Measurements from ENCODE around the gene MCTP1.

MCTP1 gene

DNA sequence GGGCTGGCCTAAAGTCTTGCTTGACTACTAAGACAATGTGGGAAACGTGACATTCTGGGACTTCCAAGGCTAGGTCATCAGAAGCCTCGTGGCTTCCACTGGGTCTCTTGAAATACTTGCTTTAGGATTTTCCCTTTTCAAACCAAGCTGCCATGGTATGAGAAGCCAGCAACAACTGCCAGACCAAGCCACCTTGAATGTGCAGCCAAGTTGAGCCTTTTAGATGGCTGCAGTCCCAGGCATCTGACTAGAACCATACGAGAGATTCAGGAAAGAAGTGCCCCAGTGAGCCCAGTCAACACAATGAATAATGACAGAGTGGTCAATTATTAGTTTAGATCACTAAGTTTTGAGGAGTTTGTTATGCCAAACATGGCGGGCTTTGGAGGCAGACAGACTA, 523.1 kb downstream of the MCTP1 start:
- no peak for DNase-seq (ENCODE audit: low read depth in 2 of 2)

DNA sequence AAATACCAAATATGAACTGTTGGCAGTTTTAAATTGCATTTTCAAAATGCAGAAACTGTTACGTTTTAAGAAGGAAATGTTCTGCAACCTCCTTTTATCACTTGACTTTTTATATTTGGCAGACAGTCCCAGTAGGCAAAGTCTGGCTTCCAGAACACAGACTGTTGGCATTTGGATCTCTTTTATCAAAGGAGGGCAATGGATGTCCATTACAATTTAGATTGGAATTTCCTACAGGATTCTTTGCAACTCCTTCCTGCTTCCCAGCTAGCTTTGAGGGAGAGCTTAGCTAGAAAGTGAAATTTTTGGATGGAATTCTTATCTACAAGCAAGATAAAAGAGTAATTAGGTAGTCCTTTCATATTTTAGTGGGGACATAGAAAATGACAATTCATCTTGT, 523.8 kb downstream of the MCTP1 start:
- no peak for DNase-seq (ENCODE audit: low read depth in 2 of 2)

GRCh38 chr5:94759961-94760360, 524.9 kb downstream of the MCTP1 start:
- no peak for DNase-seq (ENCODE audit: low read depth in 2 of 2)

DNA sequence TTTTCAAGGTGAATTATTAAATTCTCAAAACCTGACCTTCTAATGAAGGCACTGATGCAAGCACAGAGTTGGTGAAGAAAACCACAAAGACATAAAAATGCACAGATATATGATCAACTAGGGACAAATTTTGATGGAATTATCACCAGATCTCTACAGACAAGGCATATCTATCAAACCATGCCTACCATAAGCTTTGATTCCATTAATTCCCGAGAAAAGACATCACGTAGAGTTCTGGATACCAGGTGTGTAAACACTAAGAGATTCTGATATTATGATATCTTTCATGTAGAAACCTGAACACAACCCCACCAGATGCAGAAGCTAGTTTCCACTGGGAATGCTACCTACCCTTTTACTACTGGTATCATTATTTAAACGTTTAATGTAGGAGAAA, 525.9 kb downstream of the MCTP1 start:
- DNase-seq (ENCODE audit: low read depth in 2 of 2) = no peak

DNA sequence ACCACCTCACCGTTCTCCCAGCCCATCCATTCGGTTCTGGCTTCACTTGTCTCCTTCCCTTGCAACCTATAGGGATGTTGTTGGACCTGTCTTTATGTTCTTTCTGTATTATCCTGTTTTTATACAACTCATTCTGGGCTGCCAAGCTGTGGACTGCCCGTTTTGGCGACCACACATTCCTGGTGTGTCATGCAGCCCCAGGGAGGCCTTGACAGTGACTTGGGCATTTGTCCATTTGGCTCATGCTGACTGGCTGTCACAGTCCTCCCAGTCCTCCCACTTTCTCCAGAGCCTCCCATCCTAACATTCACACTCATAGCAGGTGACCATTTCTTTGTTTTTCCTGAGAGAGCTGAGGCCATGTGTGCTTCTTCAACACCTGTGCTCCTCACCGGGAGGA, 530.1 kb downstream of the MCTP1 start:
- DNase-seq (ENCODE audit: low read depth in 2 of 2) = no peak

DNA sequence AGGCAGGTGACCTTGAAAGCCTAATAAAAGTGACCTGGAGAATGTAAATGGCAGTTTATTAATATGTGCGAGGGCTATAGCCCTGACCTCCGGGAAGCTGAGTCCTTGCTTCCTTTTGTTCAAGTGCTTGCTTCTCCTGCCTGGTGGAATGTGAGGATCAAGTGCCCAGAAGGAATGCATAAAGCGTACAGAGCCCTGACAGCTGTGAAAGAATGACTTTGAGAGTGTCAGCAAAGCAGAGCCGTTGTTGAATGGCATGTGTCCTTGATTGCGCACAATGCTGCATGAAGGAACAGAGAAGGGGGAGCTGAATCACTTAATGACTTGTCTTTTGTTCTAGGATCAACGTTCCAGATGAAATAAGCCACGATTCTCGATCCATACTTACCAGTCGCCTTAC, 533.4 kb downstream of the MCTP1 start:
- no peak for DNase-seq (ENCODE audit: low read depth in 2 of 2)

- DNase-seq (ENCODE audit: low read depth in 2 of 2) = no peak
These were observed 534.2 kb downstream of the MCTP1 start for GRCh38 chr5:94750681-94751080.

GRCh38 chr5:94749042-94749441, 535.9 kb downstream of the MCTP1 start:
- DNase-seq (ENCODE audit: low read depth in 2 of 2) = no peak

DNA sequence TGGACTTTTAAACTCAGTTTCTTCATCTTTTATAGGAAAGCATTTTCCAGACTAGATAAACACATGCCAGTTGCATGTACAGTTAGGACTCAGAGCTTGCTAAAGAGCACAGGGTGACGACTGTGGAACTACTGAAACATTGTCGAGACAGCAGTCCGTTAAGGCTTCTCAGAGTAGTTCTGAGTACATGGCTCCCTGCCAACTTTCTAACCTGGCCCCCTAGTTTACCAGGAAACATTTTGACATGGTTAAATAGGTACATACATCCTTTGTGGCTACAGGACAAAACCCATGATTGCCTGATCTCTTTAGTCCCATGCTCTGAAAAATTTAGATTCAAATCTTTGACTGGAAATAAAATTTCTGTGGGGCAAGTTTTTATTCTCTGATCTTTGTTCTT, 536.7 kb downstream of the MCTP1 start:
- no peak for DNase-seq (ENCODE audit: low read depth in 2 of 2)

DNA sequence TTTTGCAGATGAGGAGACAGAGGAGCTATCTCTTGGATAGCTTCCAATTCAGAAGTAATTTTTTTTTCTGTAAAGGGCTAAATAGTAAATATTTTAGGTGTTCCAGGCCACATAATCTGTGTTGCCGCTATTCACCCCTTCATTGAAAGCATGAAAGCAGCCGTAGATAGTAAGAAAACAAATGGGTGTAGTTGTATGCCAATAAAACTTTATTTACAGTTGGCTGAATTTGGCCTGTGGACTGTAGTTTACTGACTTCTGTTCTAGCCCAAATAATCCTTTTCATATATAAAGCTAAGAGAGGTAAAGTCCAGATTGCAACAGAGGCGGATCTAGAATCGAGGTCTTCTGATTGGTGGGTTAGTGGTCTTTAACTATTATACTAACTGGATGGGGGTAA, 537.5 kb downstream of the MCTP1 start:
- DNase-seq (ENCODE audit: low read depth in 2 of 2) = no peak

DNA sequence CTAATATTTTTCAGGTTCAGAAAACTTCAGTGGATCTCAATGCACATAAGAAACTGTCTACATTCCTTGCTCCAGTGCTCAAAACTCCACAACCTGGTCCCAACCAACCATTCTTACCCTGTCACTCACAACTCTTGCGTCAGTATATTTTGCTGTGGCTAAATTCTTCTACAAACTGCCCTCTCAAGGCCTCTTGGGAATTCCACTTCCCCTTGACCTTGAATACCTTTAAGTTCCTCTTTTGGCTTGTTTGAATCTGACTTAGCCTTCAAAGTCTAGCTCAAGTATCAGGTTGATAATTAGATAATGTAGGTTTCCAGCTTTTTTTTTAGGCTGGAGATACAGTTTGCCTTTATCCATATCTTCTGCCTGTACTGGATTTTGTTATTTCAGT, 538.2 kb downstream of the MCTP1 start:
- DNase-seq (ENCODE audit: low read depth in 2 of 2) = no peak

GRCh38 chr5:94745786-94746730, 538.8 kb downstream of the MCTP1 start:
- no peak for DNase-seq (ENCODE audit: low read depth in 2 of 2)

DNA sequence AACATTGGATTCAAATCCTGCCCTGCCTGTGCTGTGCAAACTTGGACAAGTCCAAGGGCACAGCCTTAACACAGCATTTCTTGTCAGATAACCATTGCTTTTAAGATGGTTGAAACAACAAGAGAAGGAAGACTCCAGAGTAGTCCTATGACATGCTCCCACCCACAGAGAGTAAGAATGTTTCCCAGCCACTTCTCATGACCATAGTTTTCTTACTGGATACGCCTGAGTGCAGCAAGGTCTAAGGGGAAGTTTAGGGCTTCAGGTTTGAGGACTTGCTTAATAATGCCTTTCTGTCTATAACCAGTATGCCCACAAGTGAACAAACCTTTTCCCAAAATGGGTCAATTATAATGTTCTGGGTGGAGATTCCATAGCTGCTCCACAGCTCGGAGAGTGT, 540.0 kb downstream of the MCTP1 start:
- no peak for DNase-seq (ENCODE audit: low read depth in 2 of 2)

- DNase-seq (ENCODE audit: low read depth in 2 of 2) = no peak
These were observed 542.0 kb downstream of the MCTP1 start for GRCh38 chr5:94742852-94743251.

DNA sequence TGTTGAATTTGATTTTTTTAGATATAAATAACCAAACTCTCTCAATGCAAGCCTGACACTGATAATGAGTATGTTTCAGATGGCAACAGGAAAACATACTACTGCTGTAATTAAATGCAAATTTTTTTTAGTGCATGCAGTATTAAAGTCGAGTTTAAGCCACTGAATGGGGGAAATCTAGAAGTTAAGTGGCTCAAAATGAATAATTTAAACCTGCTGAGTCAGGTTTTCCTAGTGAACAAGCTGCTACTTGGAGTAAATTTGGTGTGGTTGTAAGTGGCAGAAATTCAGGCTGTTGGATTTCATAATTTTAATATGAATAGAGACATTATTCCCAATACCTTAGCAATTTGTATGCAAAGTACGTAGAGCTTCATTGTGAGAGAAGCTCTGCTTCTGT, 544.6 kb downstream of the MCTP1 start:
- DNase-seq (ENCODE audit: low read depth in 2 of 2) = no peak

DNA sequence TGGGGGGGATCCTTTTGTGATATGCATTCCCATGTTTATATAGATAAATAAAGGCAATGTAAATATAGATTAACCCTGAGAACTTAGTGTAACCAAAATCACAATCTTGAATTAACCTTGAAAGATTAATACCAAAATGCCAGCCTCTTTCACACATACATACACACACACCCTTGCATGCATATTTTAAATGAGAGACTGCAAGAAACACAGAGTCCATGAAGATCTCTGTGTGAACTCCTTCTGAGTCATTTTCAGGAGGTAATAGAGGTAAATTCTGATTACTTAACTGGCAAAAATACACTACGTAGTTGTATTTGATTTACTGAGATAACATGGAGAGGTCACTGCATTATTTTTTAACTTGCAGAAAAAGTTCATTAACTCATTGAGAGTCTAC, 548.4 kb downstream of the MCTP1 start:
- no peak for DNase-seq (ENCODE audit: low read depth in 2 of 2)

DNA sequence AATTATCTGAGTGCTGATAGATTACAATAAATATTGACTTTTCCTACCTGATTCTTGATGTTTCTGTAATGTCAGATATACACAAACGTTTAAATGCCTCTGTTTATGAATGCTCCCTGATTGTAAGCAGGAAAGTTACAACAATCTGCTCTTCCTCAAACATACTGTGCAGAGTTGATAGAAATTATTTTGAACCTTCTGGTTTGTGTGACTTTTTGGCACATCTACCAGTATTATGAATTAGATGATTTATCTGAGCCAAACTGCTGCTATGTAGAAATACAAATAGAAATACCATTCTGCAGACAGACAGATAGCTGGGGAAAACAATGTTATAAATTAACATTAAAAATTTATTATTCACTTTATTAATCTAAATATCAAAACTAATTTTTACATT, 553.4 kb downstream of the MCTP1 start:
- no peak for DNase-seq (ENCODE audit: low read depth in 2 of 2)

GRCh38 chr5:94725142-94725541, 559.8 kb downstream of the MCTP1 start:
- DNase-seq (ENCODE audit: low read depth in 2 of 2) = no peak

DNA sequence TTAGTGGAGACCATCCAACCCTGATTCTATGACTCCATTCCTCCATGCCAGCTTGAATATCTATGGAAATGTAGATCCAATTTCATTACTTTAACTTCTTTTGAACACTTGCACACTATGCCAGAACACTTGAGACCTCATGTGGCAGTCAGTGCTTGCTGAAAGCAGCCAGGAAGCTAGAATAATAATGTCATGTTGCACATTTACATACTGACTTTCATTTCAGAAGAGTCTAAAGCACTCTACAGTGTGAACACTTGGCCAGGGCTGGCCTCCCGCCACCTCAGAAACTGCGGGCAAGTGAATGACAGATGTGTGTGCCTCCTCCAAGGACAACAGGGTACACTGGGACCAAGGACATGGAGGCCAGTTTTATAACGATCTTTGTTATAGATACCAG, 569.1 kb downstream of the MCTP1 start:
- no peak for DNase-seq (ENCODE audit: low read depth in 2 of 2)

DNA sequence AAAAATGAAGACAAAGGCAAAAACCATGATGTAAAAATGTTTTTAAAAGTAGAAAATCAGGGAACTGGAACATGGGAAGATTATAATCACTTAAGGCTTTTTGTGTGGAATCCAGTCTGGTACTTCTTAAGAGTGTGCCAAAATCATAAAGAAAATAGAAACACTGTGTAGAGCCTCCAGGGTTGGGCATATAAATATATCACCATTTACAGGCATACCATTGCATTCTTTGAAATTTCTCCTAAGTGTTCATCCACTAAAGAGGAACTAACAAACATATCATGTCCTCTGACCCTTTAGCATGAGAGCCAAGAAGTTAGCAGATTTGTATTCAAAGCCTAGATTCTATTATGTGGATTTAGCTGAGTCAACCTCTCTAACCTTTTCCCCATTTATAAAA, 573.1 kb downstream of the MCTP1 start:
- DNase-seq (ENCODE audit: low read depth in 2 of 2) = no peak

- no peak for DNase-seq (ENCODE audit: low read depth in 2 of 2)
These were observed 575.6 kb downstream of the MCTP1 start for GRCh38 chr5:94709277-94709676.

GRCh38 chr5:94707359-94707758, 577.5 kb downstream of the MCTP1 start:
- DNase-seq (ENCODE audit: low read depth in 2 of 2) = no peak

GRCh38 chr5:94705427-94705826, 579.5 kb downstream of the MCTP1 start:
- DNase-seq (ENCODE audit: low read depth in 2 of 2) = no peak

DNA sequence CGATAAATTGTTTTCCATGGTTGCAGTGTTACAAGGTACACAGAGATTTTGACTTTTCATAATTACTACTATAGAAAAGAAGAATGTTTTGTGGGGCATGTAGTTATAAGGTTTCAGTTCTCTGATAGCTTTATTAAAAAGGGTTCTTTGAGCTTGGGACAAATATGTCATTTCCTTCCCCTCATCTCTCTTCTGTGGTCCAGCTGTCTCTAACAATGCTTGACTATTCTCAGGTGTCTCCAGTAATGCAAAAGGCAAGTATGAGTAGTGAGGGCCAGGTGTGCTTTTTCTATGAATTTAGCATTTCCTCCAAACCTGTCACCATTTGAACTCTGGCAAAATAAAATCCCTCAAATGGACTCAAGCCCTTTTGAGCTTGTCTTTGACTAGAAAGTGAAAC, 582.2 kb downstream of the MCTP1 start:
- DNase-seq (ENCODE audit: low read depth in 2 of 2) = no peak

Data from stimulated activated CD4-positive, alpha-beta T cell treated with anti-CD3 and anti-CD28 coated beads, Interleukin-12 subunit alpha, Interleukin-12 subunit beta, amount 100 ng/mL, for 24 hours (primary cell).